Caki2 (cell line): ENCODE measurements around the gene MESD. TPM values are rescaled to one million over a fixed set of nuclear protein-coding genes. Genes with fewer than 3 reads are reported as not detected.

Source experiments
- total RNA-seq: library from RNA; depleted of rRNA; stranded (reverse); fragments of >200 nt; shearing (Covaris generic); gene quantifications from 2 replicates; pipeline ENCODE4 v1.2.3, GENCODE V29; 2014; ENCODE audit warnings: low replicate concordance; rRNA removed

Gene MESD
- total RNA-seq, 1 experiment from 2014 or later: 16.6 TPM

Other genes with a start within 250 kb of the MESD start
- gene CEMIP, start 210.4 kb downstream of the MESD start, total RNA-seq: not detected in 2 replicates
- gene TLNRD1, start 11.1 kb upstream of the MESD start, total RNA-seq: 19.3 and 21.4 TPM in 2 replicates
- 0.98 TPM in 1 of 2 replicates, not detected in the other for gene CFAP161, start 144.5 kb upstream of the MESD start, total RNA-seq
- gene IL16, start 207.1 kb upstream of the MESD start, total RNA-seq: not detected in 2 replicates